Muscle of leg (tissue), 11 donors: Measurements from ENCODE around the gene YES1. TPM values are rescaled to one million over a fixed set of nuclear protein-coding genes. Genes with fewer than 3 reads are reported as not detected.

Source experiments
- DNase-seq: peaks from one replicate; pipeline ENCODE4 v3.0.0; 2013
- H3K27ac ChIP-seq: one replicate; pipeline ENCODE4 v1.5.1; 2013; ENCODE audit warnings: mild to moderate bottlenecking, low read length, control low read depth
- H3K27me3 ChIP-seq: one replicate; pipeline ENCODE4 v1.6.1; 2013; ENCODE audit warnings: low read length; ENCODE audit not compliant: control insufficient read depth, insufficient read depth
- H3K36me3 ChIP-seq: one replicate; pipeline ENCODE4 v1.6.1; 2013; ENCODE audit warnings: low read length; ENCODE audit not compliant: control insufficient read depth, insufficient read depth
- H3K4me1 ChIP-seq: one replicate; pipeline ENCODE4 v1.6.1; 2013; ENCODE audit warnings: low read length; ENCODE audit not compliant: control insufficient read depth, insufficient read depth
- H3K4me3 ChIP-seq: one replicate; pipeline ENCODE4 v1.5.1; 2013; ENCODE audit warnings: low read length, control low read depth
- H3K9me3 ChIP-seq: replicated peaks from 2 replicates; pipeline ENCODE4 v1.6.1; 2013; ENCODE audit warnings: low read depth, low read length; ENCODE audit not compliant: control insufficient read depth
- WGBS: methylation state at CpG from one replicate; pipeline ENCODE4 v1.1.5; 2013; ENCODE audit warnings: missing lambda C conversion rate; ENCODE audit not compliant: insufficient coverage; 5-methylcytosine and 5-hydroxymethylcytosine counted together
- polyA plus RNA-seq, 8 donors: library from polyadenylated mRNA; unstranded; fragments of 120-200 nt; gene quantifications; one replicate each; pipeline versions ENCODE4 v1.2.1 to v1.2.3, GENCODE V29; 2013; ENCODE audit warnings: inconsistent platforms in 1 of 8, low replicate concordance in 1 of 8; ENCODE audit not compliant: insufficient read length in 8 of 8, insufficient read depth in 1 of 8
- total RNA-seq: library from RNA; stranded (reverse); fragments of 120-200 nt; gene quantifications from one replicate; pipeline ENCODE4 v1.2.4, GENCODE V29; 2013

The YES1 gene
- total and polyA plus RNA-seq, 9 donors = 36.1 to 70.0 (median 56.6) TPM

DNA sequence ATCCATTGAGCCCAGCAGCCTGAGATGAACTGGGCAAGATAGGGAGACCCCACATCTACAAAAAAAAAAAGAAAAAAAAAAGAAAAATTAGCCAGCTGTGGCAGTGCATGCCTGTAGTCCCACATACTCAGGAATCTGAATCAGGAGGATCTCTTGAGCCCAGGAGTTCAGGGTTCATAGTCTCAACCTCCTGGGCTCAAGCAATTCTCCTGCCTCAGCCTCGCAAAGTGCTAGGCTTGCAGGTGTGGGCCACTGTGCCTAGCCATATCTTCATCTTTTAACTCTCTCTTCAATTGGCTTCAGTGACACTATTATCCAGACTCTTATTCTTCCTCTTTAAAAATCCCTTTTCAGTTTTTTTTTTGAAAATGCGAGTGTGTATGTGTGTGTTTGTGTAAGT is 28.5 kb upstream of the YES1 start:
- Histone ChIP-seq H3K27me3 (no peaks in the 10 kb centered on the region), H3K4me3 (no peak overlapping the region), H3K36me3 (no peaks in the 10 kb centered on the region), H3K9me3 (no peaks in the 10 kb centered on the region), H3K27ac (no peak overlapping the region), H3K4me1 (peaks cover 3% of the 10 kb centered on the region)
- no peak for DNase-seq
- no CpG with 5 or more reads among the region's 2 CpGs for WGBS

DNA sequence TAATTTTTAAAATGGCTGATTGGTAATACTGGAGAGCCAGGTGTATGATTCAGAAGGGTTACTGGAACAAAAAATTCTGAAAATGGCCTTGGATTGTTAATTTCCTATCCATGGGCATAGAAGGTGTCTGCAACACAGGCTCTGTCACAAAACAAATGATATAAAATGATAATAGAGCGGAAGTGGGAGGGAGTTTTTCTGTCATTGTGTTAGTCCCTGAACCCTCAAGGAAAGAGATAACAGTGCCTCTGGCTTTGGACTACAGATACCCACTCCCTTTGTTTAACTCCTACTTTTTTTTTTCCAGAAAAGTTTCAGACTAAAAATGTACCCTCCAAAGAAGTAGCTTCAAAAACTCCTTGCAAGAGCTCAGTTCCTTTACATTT is 28.0 kb upstream of the YES1 start:
- H3K4me1 ChIP-seq = peaks cover 3% of the 10 kb centered on the region
- no peak overlapping the region for H3K27ac ChIP-seq
- no peaks in the 10 kb centered on the region for H3K36me3 ChIP-seq
- no CpG with 5 or more reads among the region's 1 CpG for WGBS
- DNase-seq = no peak
- no peaks in the 10 kb centered on the region for H3K9me3 ChIP-seq
- no peaks in the 10 kb centered on the region for H3K27me3 ChIP-seq
- H3K4me3 ChIP-seq = no peak overlapping the region

DNA sequence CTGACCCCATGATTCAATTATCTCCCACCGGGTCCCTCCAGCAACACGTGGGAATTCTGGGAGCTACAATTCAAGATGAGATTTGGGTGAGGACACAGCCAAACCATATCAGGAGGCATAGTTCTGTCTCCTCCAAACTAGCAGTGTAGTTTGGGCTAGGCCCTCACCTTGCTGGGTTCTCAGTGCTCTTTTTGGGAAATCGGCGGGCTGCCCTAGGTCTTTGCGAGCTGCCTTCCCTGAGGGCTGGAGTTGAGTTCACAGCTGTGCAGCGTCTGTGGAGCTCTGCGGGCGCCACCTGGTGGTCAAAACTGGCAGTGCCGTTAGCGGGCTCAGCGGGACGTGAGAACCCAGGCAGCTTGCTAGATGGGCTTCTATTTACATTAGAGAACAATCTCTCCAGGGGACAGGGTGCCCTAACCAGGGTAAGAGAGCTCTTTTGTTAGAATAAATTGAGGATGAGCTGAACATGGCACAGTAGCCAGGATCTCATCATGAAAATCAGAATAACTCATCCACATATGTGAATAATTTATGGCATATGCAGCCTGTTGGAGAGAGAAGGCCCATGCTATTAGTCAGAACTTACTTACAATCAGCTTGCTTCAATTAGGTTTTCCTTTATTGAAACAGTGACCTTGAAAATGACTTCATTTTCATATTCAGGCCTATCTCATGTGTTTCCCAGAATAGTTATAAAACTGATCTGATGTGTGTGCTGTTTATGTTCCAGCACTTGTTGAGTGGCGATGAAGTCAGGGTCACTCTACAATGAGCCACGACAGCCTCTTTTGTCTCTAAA is 27.4 kb upstream of the YES1 start:
- peak; percentile 89 for DNase-seq
- WGBS = 0% methylated on average over 3 of the region's 14 CpGs

DNA sequence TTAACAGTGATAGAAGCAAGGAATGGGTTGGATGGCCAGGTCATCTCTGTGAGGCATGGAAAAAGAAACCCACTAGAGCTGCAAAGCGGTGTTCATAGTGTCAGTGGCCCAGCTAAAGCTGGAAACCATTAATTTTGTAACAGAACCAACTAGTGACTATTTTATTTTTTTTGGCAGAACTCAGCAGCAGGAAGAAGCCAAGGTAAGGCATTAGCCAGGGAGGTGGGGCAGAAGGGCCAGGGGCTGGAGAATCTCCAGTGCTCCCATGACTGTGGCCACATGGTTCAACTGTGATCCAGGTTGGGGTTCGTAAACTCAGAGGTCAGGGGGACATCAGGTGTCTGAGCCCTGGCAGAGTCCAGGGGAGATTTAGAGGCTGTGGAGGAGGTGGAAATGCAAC is 25.9 kb upstream of the YES1 start:
- peak; percentile 33 for DNase-seq
- 57% methylated on average over 1 of the region's 2 CpGs for WGBS
- Histone ChIP-seq H3K9me3 (no peaks in the 10 kb centered on the region), H3K4me1 (peaks cover 3% of the 10 kb centered on the region), H3K27ac (no peak overlapping the region), H3K27me3 (no peaks in the 10 kb centered on the region), H3K36me3 (no peaks in the 10 kb centered on the region), H3K4me3 (no peak overlapping the region)

More for the DNA sequence above, 27.4 kb upstream of the YES1 start:
- Histone ChIP-seq H3K27ac (no peak overlapping the region), H3K27me3 (no peaks in the 10 kb centered on the region), H3K4me3 (no peak overlapping the region), H3K4me1 (peaks cover 3% of the 10 kb centered on the region), H3K36me3 (no peaks in the 10 kb centered on the region), H3K9me3 (no peaks in the 10 kb centered on the region)

DNA sequence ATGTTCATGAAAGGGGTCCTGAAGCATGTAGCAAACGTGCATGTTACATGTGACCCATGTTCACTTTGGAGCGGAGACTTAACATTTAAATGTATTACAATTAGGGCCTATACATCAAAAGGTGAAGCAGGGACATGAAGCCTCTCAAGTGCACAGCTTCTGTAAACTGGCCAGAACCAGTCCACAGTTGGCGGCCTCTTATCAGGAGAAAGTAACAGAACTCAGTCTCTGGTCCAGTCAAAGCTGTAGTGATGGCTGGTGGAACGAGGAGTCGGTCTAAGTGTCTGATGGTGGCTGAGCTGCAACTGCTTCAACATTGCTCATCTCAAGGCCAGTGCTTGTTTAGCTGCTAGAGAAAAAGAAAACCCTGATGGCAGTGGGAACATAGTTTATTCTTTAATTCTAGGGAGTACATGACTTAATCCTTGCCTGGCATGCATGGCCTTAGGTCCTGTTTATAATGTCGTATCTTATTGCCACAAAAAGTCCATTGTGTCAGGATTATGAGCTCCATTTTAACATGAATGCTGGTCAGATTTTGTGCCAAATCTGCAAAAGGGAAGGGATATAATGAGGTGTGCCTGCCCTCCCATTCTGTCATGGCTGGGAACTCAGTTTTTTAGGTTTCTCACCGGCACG is 22.2 kb upstream of the YES1 start:
- no peak overlapping the region for H3K4me3 ChIP-seq
- 86% methylated on average over 5 of the region's 8 CpGs for WGBS
- H3K27me3 ChIP-seq = peaks cover 4% of the 10 kb centered on the region
- H3K9me3 ChIP-seq = no peaks in the 10 kb centered on the region
- peaks cover 10% of the 10 kb centered on the region for H3K4me1 ChIP-seq
- no peaks in the 10 kb centered on the region for H3K36me3 ChIP-seq
- DNase-seq = no peak
- H3K27ac ChIP-seq = no peak overlapping the region

DNA sequence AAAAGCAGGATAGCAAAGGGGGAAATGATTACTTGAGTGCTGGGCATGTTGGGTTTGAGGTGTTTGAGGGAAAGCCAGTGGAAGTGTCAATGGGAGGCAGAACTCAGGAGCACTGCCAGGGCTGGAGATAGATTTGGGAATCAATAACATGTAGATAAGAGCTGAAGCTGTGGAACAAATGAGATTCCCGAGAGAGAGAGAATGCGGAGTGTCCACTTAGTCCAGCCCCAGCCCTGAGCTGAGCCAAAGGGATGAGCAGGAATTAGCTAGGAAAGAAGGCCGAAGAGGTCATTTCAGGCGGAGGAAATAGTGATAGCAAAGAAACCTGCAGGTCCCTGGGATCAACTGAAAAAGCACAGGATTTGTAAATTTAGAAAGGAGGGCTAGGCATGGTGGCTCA is 21.2 kb upstream of the YES1 start:
- Histone ChIP-seq H3K27ac (no peak overlapping the region), H3K4me3 (no peak overlapping the region), H3K4me1 (peaks cover 8% of the 10 kb centered on the region), H3K36me3 (no peaks in the 10 kb centered on the region), H3K27me3 (peaks cover 4% of the 10 kb centered on the region), H3K9me3 (no peaks in the 10 kb centered on the region)
- 77% methylated on average over 4 of the region's 4 CpGs for WGBS
- DNase-seq = no peak

DNA sequence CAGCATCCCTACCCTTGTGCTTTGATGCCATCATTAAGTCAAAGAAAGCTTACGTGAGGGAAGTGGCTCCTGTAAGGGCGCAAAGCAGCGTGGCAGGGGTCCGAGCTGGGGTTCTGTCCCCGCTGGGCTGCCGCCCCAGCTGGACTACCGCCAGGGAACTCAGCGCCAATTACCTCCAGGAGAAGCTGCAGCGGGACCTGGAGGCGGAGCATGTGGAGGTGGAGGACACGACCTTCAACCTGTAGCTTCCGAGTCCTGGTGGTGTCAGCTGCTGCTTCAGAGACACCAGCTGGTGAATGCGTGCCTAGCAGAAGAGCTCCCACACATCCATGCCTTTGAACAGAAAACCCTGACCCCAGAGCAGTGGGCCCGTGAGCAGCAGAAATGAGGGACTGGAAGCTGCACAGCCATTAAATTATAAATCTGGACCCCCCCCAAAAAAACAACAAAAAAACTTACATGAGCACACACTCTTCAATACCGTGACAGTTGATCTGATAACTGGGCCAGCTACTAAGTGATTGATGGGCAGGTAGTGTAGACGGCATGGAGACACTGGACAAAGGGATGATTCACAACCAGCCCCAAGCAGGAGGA is 20.1 kb upstream of the YES1 start:
- Histone ChIP-seq H3K27me3 (peaks cover 4% of the 10 kb centered on the region), H3K4me1 (peaks cover 8% of the 10 kb centered on the region), H3K36me3 (no peaks in the 10 kb centered on the region), H3K27ac (no peak overlapping the region), H3K9me3 (no peaks in the 10 kb centered on the region), H3K4me3 (no peak overlapping the region)
- DNase-seq = no peak
- 6% methylated on average over 12 of the region's 16 CpGs for WGBS

DNA sequence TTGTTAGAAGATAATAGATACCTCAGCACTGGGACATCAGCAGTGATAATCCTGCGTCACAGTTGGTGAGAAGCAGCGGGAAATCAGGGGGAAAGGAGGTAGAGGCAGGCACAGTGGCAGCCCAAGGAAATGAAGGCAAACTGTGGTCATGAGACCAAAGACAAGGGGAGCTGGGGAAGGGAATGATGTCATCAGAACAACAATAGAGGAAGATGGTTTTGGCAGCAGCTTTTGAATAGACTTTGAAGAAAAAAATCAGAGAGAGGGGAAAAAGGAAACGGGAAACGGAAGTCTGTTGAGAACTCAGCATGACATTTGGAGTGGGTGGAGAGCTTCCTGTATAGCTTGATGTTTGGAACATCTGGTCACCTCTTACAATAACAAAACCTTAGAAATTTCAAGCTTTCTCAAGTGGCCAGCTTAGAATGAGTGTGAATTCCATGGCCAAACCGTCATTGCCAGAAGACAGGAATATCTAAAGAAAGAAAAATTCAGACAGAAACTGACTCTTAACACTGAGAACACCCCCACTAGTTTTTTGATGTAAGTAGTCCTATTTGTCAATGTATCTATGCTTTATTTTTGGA is 18.4 kb upstream of the YES1 start:
- WGBS = 23% methylated on average over 2 of the region's 5 CpGs
- Histone ChIP-seq H3K4me1 (peaks cover 8% of the 10 kb centered on the region), H3K9me3 (no peaks in the 10 kb centered on the region), H3K4me3 (no peak overlapping the region), H3K27ac (peak overlapping the region; percentile 65), H3K27me3 (peaks cover 4% of the 10 kb centered on the region), H3K36me3 (no peaks in the 10 kb centered on the region)
- DNase-seq = peak; percentile 86

DNA sequence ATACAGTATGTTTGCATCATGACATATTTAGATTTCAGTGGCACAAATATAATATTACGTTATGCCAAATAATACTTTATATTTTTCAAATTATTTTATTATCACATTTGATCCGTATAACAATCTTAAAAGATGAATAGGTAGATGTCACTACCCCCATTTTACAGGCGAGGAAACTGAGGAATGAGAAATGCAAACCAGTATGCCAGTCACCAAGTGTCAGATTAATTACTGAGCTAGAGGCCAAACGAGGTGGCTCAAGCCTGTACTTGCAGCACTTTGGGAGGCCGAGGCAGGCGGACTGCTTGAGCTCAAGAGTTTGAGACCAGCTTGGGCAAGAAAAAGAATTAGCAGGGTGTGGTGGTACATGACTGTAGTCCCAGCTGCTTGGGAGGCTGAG is 17.4 kb upstream of the YES1 start:
- H3K4me3 ChIP-seq = no peak overlapping the region
- H3K9me3 ChIP-seq = no peaks in the 10 kb centered on the region
- DNase-seq = no peak
- peaks cover 4% of the 10 kb centered on the region for H3K27me3 ChIP-seq
- H3K4me1 ChIP-seq = peaks cover 8% of the 10 kb centered on the region
- no peaks in the 10 kb centered on the region for H3K36me3 ChIP-seq
- WGBS = 85% methylated on average over 3 of the region's 6 CpGs
- H3K27ac ChIP-seq = no peak overlapping the region

DNA sequence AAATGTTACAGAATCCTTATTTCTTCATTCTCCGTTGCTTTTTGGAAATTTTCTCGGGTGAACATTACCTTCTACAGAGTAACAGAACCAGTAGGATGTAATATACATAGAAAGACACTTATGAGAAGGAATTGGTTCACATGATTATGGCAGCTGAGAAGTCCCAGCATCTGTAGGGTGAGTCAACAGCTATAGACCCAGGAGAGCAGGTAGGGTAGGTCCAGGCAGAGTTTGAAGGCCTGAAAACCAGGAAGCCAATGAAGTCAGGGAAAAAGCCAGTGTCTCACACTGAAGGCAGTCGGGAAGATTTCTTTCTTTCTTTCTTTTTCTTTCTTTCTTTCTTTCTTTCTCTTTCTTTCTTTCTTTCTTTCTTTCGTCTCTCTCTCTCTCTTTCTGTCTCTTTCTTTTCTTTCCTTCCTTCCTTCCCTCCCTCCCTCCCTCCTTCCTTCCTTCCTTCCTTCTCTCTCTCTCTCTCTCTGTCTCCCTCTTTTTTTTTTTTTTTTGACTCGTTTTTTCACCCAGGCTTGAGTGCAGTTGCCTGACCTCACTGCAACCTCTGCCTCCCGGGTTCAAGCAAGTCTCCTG is 15.1 kb upstream of the YES1 start:
- no peak for DNase-seq
- H3K27ac ChIP-seq = no peak overlapping the region
- H3K9me3 ChIP-seq = no peaks in the 10 kb centered on the region
- H3K27me3 ChIP-seq = peaks cover 2% of the 10 kb centered on the region
- peaks cover 6% of the 10 kb centered on the region for H3K4me1 ChIP-seq
- H3K4me3 ChIP-seq = no peak overlapping the region
- 86% methylated on average over 1 of the region's 6 CpGs for WGBS
- H3K36me3 ChIP-seq = no peaks in the 10 kb centered on the region
